ENCODE measurements around the gene PRDX6.

GRCh38 chr1:173436841-173437428, 40.2 kb upstream of the PRDX6 start:
- no peak for TF ChIP-seq POLR2A (IDR thresholded peaks at IDR 0.05)
- TF ChIP-seq CTCF (IDR thresholded peaks at IDR 0.05): no peak
- TF ChIP-seq POLR2AphosphoS5 (IDR thresholded peaks at IDR 0.05): no peak

Measured in transverse colon (tissue), 4 donors.